Keratinocyte (primary cell): ENCODE data around the gene DOCK1. TPM values are rescaled to one million over a fixed set of nuclear protein-coding genes. Genes with fewer than 3 reads are reported as not detected.

Source experiments
- DNase-seq: peaks from one replicate; pipeline ENCODE4 v3.0.0-alpha.2; 2011; ENCODE audit warnings: low read depth, missing footprints, low spot score
- FAIRE-seq: peaks from 2 replicates; lab custom pipeline; 2011; peaks lifted over from hg19 to GRCh38; lab: Jason Lieb, UNC
- H2AFZ ChIP-seq: 2 replicates; pipeline ENCODE4 v1.6.0; 2012; ENCODE audit warnings: low read length, control low read depth, inconsistent platforms; ENCODE audit not compliant: control insufficient read depth
- H3K27ac ChIP-seq: 2 replicates; pipeline ENCODE4 v1.5.1; 2011; ENCODE audit warnings: low read length; ENCODE audit not compliant: control insufficient read depth, insufficient read depth
- H3K27me3 ChIP-seq: 3 replicates; pipeline ENCODE4 v1.6.0; 2011; ENCODE audit warnings: low read length; ENCODE audit not compliant: control insufficient read depth, insufficient read depth; ENCODE audit errors: extremely low read depth
- H3K36me3 ChIP-seq, 2 experiments: 2 replicates in 1 of 2; 3 replicates in 1 of 2; pipeline ENCODE4 v1.5.1; 2011; ENCODE audit warnings: low read length in 2 of 2, mild to moderate bottlenecking in 1 of 2; ENCODE audit not compliant: control insufficient read depth in 2 of 2, insufficient read depth in 2 of 2; ENCODE audit errors: extremely low read depth in 1 of 2
- H3K4me1 ChIP-seq: 3 replicates; pipeline ENCODE4 v1.5.1; 2011; ENCODE audit warnings: low read length; ENCODE audit not compliant: control insufficient read depth, insufficient read depth; ENCODE audit errors: extremely low read depth
- H3K4me2 ChIP-seq: 3 replicates; pipeline ENCODE4 v1.6.0; 2011; ENCODE audit warnings: low read depth, low read length; ENCODE audit not compliant: control insufficient read depth, insufficient read depth; ENCODE audit errors: extremely low read depth
- H3K4me3 ChIP-seq, 3 experiments: fragments of 200-600 bp in 1 of 3; sonication (generic) in 1 of 3; 2 replicates in 2 of 3; 3 replicates in 1 of 3; pipeline ENCODE4 v1.5.1; 2011 to 2016; ENCODE audit warnings: low read length in 3 of 3, mild to moderate bottlenecking in 3 of 3, control low read depth in 2 of 3, inconsistent platforms in 1 of 3, low read depth in 1 of 3, mixed read lengths in 1 of 3, mixed run types in 1 of 3, moderate library complexity in 1 of 3; ENCODE audit not compliant: control insufficient read depth in 2 of 3, insufficient read depth in 2 of 3; ENCODE audit errors: extremely low read depth in 1 of 3
- H3K79me2 ChIP-seq: 2 replicates; pipeline ENCODE4 v1.6.0; 2012; ENCODE audit warnings: low read length; ENCODE audit not compliant: control insufficient read depth, insufficient read depth
- H3K9ac ChIP-seq: 3 replicates; pipeline ENCODE4 v1.6.0; 2011; ENCODE audit warnings: low read length; ENCODE audit not compliant: control insufficient read depth, insufficient read depth; ENCODE audit errors: extremely low read depth
- H3K9me1 ChIP-seq: 3 replicates; pipeline ENCODE4 v1.6.0; 2011; ENCODE audit warnings: low read length; ENCODE audit not compliant: control insufficient read depth, insufficient read depth; ENCODE audit errors: extremely low read depth
- H3K9me3 ChIP-seq: 2 replicates; pipeline ENCODE4 v1.5.1; 2012; ENCODE audit warnings: low read depth, low read length; ENCODE audit not compliant: control insufficient read depth
- H4K20me1 ChIP-seq: 3 replicates; pipeline ENCODE4 v1.6.0; 2011; ENCODE audit warnings: low read length; ENCODE audit not compliant: control insufficient read depth, insufficient read depth; ENCODE audit errors: extremely low read depth
- EZH2 ChIP-seq: IDR thresholded peaks from one replicate; pipeline ENCODE4 v1.6.1; 2012; ENCODE audit warnings: inconsistent platforms, mild to moderate bottlenecking, low read length, moderate library complexity
- dilution Hi-C: fragments of 300-500 bp; cut with MboI; formaldehyde crosslinking; loops from one replicate; pipeline ENCODE4 v1.7.0; 2020; ENCODE audit warnings: low sequenced_read_pairs; ENCODE audit not compliant: extremely low pct_ligation_motif_present
- polyA plus RNA-seq, 5 experiments: library from polyadenylated mRNA; depleted of rRNA in 3 of 5; stranded (reverse) in 3 of 5; stranded (forward) in 1 of 5; unstranded in 1 of 5; fragments of >200 nt; gene quantifications; 1 replicate in 1 of 5; 2 replicates in 3 of 5; 3 replicates in 1 of 5; pipeline versions ENCODE4 v1.2.1 to v1.2.3, GENCODE V29; 2011 to 2012; ENCODE audit warnings: missing spikeins in 2 of 5, low read depth in 1 of 5, low replicate concordance in 1 of 5
- TF ChIP-seq, protein P1 (sequence below), 3 experiments: IDR thresholded peaks in 1 of 3; conservative IDR thresholded peaks in 1 of 3; optimal IDR thresholded peaks in 1 of 3; 2 replicates in 2 of 3; 3 replicates in 1 of 3; pipeline versions ENCODE3 to v1.5.1; 2011; ENCODE audit warnings: low read length in 3 of 3, mild to moderate bottlenecking in 3 of 3, moderate library complexity in 2 of 3, control low read depth in 1 of 3, inconsistent platforms in 1 of 3; ENCODE audit not compliant: insufficient read depth in 2 of 3; ENCODE audit errors: extremely low read depth in 1 of 3

The DOCK1 gene
- polyA plus RNA-seq, 1 donor (not counting 4 experiments of a cell fraction or from before 2014, with no cell fraction given): 15.7 TPM

DNA sequence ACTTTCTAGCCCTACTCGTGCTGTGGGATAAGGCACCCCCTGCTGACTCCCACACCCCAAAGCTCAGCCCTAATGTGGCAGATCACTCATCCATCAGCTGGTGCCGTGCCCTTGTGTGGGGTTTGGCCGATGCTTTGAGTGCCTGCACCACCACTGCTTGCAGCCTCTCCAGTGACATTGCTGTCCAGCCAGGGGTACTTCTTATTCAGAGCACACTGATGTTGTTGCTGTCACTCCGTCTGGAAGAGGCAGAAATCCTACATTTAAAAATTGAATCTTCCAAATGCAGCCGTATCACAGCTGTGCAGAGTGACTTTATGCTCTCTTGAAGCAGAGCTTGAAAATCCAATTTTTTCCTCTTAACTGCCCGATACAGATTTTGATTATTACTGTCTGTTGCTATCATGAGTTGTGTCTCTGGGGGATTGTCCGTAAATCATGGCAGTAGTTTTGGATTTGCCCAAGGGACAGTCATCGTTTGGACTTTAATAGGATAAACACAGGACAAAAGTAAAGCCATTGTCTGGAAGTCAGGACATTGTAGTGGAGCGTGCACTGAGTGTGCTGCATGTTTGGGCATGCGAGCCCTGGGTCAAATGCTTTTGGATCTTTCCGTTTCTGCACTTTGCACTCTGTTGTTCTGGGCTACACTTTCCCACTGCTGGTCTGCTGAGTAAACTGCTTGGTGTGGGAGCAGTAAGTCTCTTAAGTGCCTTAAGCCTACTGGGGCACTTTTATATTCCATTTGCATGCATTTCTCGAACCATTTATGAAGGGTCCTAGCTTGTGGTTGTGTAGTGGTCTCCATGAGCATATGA lies 128.2 kb downstream of the DOCK1 start:
- FAIRE-seq (no peak), DNase-seq (no peak)
- H4K20me1 ChIP-seq: no peaks in the 10 kb centered on the region
- H3K27ac ChIP-seq: no peak overlapping the region
- dilution Hi-C loops: no loop called here
- no peak overlapping the region for H3K9ac ChIP-seq
- no peak overlapping the region for H3K4me3 ChIP-seq
- no peaks in the 10 kb centered on the region for H3K9me1 ChIP-seq
- no peaks in the 10 kb centered on the region for H3K79me2 ChIP-seq
- TF ChIP-seq EZH2: no peak
- TF ChIP-seq, protein P1, sequence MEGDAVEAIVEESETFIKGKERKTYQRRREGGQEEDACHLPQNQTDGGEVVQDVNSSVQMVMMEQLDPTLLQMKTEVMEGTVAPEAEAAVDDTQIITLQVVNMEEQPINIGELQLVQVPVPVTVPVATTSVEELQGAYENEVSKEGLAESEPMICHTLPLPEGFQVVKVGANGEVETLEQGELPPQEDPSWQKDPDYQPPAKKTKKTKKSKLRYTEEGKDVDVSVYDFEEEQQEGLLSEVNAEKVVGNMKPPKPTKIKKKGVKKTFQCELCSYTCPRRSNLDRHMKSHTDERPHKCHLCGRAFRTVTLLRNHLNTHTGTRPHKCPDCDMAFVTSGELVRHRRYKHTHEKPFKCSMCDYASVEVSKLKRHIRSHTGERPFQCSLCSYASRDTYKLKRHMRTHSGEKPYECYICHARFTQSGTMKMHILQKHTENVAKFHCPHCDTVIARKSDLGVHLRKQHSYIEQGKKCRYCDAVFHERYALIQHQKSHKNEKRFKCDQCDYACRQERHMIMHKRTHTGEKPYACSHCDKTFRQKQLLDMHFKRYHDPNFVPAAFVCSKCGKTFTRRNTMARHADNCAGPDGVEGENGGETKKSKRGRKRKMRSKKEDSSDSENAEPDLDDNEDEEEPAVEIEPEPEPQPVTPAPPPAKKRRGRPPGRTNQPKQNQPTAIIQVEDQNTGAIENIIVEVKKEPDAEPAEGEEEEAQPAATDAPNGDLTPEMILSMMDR (optimal IDR thresholded peaks at IDR 0.05 in 1 of 3, IDR thresholded peaks at IDR 0.05 in 1 of 3, conservative IDR thresholded peaks at IDR 0.05 in 1 of 3; ENCODE audit: extremely low read depth in 1 of 3, insufficient read depth in 2 of 3, low read length in 3 of 3): no peak
- H3K9me3 ChIP-seq: no peaks in the 10 kb centered on the region
- H3K27me3 ChIP-seq: no peaks in the 10 kb centered on the region
- H2AFZ ChIP-seq: no peak overlapping the region
- peaks cover 26 to 28% of the 10 kb centered on the region in 2 experiments for H3K36me3 ChIP-seq
- no peaks in the 10 kb centered on the region for H3K4me1 ChIP-seq
- no peak overlapping the region for H3K4me2 ChIP-seq

DNA sequence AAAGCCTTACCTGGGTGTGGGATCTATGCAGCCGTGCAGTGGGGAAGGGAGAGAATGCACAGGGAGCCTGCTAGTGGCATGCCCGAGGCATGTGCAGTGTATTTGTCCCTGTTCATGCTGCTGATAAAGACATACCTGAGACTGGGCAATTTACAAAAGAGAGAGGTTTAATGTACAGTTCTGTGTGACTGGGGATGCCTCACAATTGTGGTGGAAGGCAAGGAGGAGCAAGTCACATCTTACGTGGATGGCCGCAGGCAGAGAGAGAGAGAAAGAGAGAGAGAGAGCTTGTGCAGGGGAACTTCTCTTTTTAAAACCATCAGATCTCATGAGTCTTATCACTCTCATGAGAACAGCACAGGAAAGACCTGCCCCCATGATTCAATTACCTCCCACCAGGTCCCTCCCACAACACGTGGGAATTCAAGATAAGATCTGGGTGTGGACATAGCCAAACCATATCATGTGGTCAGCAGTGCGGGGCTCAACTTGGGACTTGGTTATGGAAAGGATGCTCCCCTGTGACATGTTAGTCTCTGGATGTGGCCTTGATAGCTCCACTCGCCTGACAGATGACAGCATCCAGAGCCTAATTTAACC lies 128.9 kb downstream of the DOCK1 start:
- H3K4me3 ChIP-seq: no peak overlapping the region
- H3K4me1 ChIP-seq: no peaks in the 10 kb centered on the region
- H3K36me3 ChIP-seq: peaks cover 25 to 28% of the 10 kb centered on the region in 2 experiments
- H3K27ac ChIP-seq: no peak overlapping the region
- H3K9me3 ChIP-seq: no peaks in the 10 kb centered on the region
- H3K9ac ChIP-seq: no peak overlapping the region
- no peaks in the 10 kb centered on the region for H4K20me1 ChIP-seq
- H2AFZ ChIP-seq: no peak overlapping the region
- dilution Hi-C loops: no loop called here
- no peaks in the 10 kb centered on the region for H3K79me2 ChIP-seq
- TF ChIP-seq, protein P1 (optimal IDR thresholded peaks at IDR 0.05 in 1 of 3, IDR thresholded peaks at IDR 0.05 in 1 of 3, conservative IDR thresholded peaks at IDR 0.05 in 1 of 3; ENCODE audit: extremely low read depth in 1 of 3, insufficient read depth in 2 of 3, low read length in 3 of 3): no peak
- TF ChIP-seq EZH2: no peak
- no peak for DNase-seq
- no peak for FAIRE-seq
- no peaks in the 10 kb centered on the region for H3K9me1 ChIP-seq
- H3K27me3 ChIP-seq: no peaks in the 10 kb centered on the region
- no peak overlapping the region for H3K4me2 ChIP-seq
